Measurements from ENCODE around the gene LRRC4C.

The LRRC4C gene

DNA sequence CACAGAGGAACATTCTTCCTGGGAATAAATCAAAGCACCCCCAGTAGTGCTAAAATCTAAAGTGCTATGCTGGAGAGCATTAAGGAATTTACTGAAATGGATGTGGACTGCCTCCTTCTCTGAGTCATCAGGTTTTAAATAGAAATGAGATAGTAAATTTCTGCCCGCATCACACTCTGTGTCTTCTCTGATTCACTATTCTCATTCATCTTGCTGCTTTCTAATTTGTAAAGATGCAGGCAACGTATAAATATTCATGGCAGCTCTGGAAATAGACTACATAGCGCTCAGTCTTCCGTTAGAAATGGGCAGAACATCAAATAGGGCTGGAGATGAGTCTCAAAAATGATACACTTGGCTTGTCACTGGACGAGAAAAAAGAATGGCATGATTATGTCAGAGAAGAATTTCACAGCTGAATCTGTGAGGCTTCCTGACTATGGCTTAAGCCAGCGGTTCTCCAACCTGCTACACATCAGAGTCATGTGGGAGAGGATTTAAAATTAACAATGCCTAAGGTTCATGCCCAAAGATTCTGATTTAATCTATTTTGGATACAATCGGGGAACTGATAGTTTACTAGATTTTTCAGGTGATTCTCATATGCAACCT, 178.2 kb downstream of the LRRC4C start:
- no peak overlapping the region for H3K4me3 ChIP-seq
- H3K27ac ChIP-seq, result no peak overlapping the region

GRCh38 chr11:41274831-41275230, 184.6 kb downstream of the LRRC4C start:
- Histone ChIP-seq H3K4me3 (no peak overlapping the region), H3K27ac (no peak overlapping the region)

- H3K27ac ChIP-seq, result no peak overlapping the region
- no peak overlapping the region for H3K4me3 ChIP-seq
Observed at GRCh38 chr11:41273908-41274307, 185.5 kb downstream of the LRRC4C start.

DNA sequence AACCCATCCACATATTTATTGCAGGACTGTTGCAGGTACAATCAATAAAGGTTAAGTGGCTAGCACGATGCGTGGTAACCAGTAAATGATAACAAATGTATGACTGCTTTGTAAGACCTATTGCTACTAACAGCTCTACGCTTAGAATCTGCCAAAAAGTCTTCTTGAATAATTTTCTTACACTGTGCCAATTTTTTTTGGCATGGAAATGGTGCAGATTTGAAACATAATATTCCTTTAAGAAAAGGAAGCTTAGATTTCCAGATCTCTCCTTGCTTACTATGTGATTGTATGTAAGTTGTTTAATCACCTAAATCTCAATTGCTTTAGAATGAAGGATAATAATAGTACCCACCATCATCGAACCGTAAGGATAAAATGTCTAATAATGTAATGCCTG, 192.0 kb downstream of the LRRC4C start:
- H3K4me3 ChIP-seq, result no peak overlapping the region
- H3K27ac ChIP-seq, result no peak overlapping the region

- no peak overlapping the region for H3K27ac ChIP-seq
- H3K4me3 ChIP-seq, result no peak overlapping the region
Observed at GRCh38 chr11:41256041-41256440, 203.4 kb downstream of the LRRC4C start.

GRCh38 chr11:41254966-41255365, 204.5 kb downstream of the LRRC4C start:
- H3K27ac ChIP-seq, result no peak overlapping the region
- no peak overlapping the region for H3K4me3 ChIP-seq

DNA sequence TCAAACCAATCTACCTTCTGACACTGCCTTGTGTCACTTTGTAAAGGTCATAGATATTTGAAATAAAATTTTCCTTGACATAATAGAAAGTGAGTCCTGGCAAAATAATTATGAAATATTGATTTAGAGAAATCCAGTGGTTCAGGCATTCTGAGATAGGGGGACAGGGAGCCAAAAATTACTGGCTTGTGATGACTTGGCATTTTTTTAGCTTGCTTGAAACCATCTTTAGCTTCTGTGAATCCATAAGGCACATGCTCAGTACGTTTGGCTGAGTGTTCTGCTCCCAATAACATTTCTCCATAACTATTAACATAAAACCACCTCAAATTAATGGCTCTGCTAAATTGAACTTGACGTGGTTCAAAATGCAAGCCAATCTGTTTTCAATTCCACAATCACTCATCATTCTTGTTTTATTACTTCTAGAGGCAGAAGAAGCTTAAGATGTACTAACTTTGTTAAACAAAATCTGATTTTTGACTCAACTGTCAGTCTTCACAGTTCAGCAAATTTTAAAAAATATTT, 209.0 kb downstream of the LRRC4C start:
- Histone ChIP-seq H3K4me3 (no peak overlapping the region), H3K27ac (no peak overlapping the region)

DNA sequence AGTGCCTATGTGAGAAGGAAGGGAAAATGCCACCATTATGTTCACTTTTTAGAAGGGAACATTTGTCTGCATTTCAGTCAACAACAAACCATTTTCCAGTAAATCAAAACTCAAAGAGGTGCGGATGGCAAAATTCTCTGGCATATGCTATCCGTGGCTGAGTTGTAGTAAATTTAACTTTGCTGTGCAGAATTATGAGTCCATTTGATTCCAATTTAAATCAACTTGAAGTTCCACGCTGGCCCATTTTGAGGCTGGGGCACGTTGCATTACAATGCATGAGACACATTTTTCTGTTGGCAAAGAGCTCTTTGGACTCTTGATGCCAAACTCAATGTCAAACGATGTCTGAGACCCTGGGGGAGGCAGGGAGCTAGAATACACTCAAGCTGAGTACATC, 211.8 kb downstream of the LRRC4C start:
- no peak overlapping the region for H3K4me3 ChIP-seq
- H3K27ac ChIP-seq, result no peak overlapping the region

GRCh38 chr11:41246399-41246745, 213.1 kb downstream of the LRRC4C start:
- Histone ChIP-seq H3K4me3 (no peak overlapping the region), H3K27ac (no peak overlapping the region)

DNA sequence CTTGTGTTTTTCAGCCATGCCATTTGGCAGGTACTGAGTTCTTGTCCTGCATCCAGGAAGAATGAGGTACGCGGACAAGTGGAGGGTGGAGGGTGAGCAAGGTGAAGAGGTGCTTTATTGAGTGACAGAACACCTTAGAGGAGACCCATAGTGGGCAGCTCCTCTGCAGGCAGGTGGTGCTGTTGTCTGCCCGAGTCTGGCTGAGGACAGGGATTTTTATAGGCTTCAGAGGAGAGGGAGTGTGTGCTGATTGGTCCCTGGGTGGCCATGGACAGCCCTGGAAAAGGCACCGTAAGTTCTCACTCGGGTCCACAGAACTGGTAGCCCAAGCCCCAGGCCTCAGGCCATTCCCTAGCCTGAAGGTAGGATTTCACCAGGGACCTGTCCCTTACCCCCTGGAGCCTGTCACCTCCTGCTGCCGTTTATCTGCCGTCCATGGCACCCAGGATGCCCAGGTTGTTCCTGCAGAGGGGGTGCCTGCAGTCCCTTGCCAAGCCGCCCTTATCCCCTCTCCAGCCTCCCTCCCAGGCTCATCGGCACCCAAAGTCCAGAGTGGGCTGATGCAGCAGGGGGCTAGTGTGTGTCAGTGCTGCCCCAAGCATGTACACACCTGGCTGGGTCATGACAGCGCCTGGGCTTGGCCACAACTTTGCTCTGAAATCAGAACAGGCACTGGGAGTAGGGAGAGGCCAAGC, 213.6 kb downstream of the LRRC4C start:
- Histone ChIP-seq H3K4me3 (no peak overlapping the region), H3K27ac (no peak overlapping the region)

GRCh38 chr11:41245184-41245583, 214.3 kb downstream of the LRRC4C start:
- Histone ChIP-seq H3K4me3 (no peak overlapping the region), H3K27ac (no peak overlapping the region)

DNA sequence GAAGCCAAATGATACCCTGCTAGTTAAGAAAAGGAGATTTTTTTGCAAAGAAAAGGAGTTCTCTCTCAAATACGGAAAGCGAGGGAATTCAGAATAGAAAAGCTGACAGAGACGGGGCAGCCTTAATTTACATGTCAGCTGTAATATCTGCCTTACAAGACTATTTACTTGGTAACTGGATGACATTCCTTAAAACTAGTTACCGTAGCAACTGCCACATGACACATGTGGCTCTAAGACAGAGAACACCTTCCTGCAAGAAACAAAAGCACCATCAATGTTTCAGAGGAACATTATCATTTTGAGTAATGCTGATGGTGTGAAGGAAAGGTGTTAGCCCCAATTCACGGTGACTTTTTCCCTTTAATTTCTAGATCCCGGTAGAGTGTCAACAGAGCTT, 222.1 kb downstream of the LRRC4C start:
- Histone ChIP-seq H3K4me3 (no peak overlapping the region), H3K27ac (no peak overlapping the region)

- no peak overlapping the region for H3K4me3 ChIP-seq
- H3K27ac ChIP-seq, result no peak overlapping the region
Observed at GRCh38 chr11:41235668-41236067, 223.8 kb downstream of the LRRC4C start.

GRCh38 chr11:41225856-41226633, 233.4 kb downstream of the LRRC4C start:
- no peak overlapping the region for H3K4me3 ChIP-seq
- H3K27ac ChIP-seq, result no peak overlapping the region

GRCh38 chr11:41222236-41222635, 237.2 kb downstream of the LRRC4C start:
- no peak overlapping the region for H3K4me3 ChIP-seq
- no peak overlapping the region for H3K27ac ChIP-seq

GRCh38 chr11:41206388-41206787, 253.1 kb downstream of the LRRC4C start:
- H3K27ac ChIP-seq, result no peak overlapping the region
- no peak overlapping the region for H3K4me3 ChIP-seq

DNA sequence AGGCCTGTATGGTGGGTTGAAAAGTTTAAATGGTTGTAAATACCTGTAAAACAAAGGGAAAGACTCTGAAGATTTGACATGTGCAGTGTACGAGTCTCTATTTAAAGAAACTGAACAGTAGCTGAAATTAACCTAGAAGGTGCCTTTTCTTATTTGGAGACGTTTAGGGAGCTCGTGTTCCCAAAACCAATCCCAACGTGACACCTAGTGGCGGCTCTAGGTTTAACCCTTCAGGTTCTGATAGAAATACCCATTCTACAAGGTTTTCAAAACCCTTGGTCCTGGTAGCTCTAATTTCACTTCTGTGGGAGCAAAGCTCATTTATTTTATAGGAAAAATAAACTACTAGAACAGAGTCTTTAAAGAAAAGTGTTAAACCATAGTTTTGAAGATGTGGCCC, 258.3 kb downstream of the LRRC4C start:
- no peak overlapping the region for H3K27ac ChIP-seq

DNA sequence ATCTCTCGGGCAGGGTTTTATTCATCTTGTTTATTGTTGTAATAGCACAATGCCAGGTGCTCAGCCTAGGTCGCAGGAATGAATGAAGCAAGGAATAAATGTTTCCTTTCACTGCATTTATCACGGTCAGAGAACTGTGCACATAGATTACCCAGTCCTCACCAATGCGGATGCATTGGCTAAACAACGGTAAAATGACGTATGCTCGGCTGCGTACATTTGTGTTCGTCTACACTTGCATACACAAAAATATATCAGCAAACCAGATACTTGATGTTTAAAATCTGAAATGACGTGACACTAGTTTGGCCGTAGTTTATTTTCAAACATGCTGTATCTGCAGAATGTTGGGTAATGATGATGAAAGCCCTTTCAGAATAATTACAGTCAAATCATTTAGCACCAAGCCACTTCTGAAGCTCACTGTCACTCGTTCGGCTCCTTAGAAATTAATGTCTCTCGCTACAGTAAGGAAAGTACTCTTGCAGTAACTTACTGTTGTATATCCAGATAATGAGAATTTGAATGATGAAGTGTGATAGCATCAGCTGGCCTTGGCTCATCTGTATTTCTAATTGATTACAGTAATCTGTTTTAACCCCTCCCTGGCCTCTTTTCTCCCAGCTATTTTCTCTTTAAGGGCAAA, 268.9 kb downstream of the LRRC4C start:
- Histone ChIP-seq H3K4me3 (no peak overlapping the region), H3K27ac (no peak overlapping the region)

More for the DNA sequence above, 258.3 kb downstream of the LRRC4C start:
- H3K4me3 ChIP-seq, result no peak overlapping the region

GRCh38 chr11:41189701-41190436, 269.6 kb downstream of the LRRC4C start:
- H3K4me3 ChIP-seq, result no peak overlapping the region
- H3K27ac ChIP-seq, result no peak overlapping the region

DNA sequence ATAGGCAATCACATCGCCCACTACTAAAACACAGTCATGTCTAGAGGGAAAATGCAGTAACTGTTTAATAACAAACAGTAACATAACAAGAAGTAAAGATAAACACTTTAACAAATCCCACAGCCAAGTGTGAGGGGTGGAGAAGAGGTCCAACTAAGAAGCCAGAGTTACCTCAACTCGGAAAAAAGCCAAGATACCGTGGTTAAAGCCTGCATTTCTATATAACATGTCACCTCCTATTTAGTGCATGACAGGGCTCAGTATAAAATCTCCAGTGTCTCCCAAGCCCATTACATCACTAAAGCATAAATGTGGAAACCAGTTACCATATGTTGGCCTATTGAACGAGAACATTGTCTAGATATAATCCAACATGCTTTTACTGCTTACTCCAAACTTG, 281.7 kb downstream of the LRRC4C start:
- Histone ChIP-seq H3K27ac (no peak overlapping the region), H3K4me3 (no peak overlapping the region)

All from skin epidermis (tissue), 12 donors.